Left hindlimb (tissue), 1 donor: ENCODE measurements around the gene FGR.
A peak's percentile ranks its signal among the peaks of the same experiment; 100 is the strongest.

ENCODE experiments used
- DNase-seq: peaks from one replicate; pipeline ENCODE4 v3.0.0-alpha.2; 2018

FGR gene

GRCh38 chr1:27615346-27616192 is 19.4 kb downstream of the FGR start:
- no peak for DNase-seq

DNA sequence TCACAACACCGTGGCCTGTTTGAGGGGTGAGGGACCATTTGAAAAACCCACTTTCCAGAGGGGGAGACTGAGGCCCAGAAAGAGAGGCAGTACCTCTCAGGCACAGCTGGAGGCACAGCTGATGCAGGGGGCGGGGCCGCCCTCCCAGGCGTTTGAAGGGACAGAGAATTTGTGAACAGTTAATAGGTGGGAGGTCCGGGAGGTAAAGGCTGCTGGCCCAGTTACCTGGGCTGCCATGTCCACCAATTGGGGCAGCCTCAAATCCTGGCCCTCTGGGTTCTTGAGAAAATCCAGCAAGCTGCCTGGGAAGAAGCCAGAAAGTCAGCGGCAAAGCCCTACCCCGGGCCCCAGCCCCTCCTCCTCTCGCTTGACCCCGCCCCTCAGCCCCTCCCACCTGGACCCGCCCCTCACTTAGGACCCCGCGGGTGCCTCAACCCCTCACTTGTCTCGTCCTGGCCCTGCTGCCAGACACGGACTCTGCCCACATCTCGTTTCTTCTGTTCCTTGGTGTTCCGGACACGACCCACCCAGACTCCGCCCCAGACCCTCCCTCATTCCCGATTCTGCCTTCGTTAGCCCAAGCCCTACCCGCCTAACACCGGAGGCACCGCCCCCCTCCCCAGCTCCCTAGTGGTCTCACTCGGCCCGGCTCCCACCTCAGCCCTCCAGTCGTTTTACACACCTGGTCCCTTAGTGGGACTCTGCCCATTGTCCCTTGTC is 20.2 kb downstream of the FGR start:
- no peak for DNase-seq

- DNase-seq: no peak
These were observed 20.9 kb downstream of the FGR start for GRCh38 chr1:27614043-27614624.

DNA sequence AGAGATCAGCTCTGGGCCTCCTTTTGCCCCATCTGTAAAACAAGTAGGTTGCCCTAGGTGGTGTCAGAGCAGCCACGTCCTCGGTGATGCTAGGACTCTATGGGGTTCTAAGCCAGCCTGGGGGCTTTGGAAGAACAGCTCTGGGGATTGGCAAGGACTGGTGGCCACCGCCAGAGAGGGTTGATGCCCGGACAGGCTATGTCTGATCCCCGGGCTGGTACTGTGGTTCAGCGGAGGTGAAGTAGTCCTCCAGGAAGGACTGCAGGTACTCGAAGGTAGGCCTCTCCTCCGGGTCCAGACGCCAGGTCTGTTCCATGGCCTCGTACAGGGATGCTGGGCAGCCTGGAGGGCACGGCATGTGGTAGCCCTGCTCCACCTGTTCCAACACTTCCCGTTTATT is 22.3 kb downstream of the FGR start:
- no peak for DNase-seq

GRCh38 chr1:27611450-27611849 is 23.5 kb downstream of the FGR start:
- no peak for DNase-seq

- DNase-seq: no peak
These were observed 25.3 kb downstream of the FGR start for GRCh38 chr1:27609618-27610240.

GRCh38 chr1:27609210-27609555 is 25.8 kb downstream of the FGR start:
- DNase-seq: no peak

GRCh38 chr1:27607239-27607804 is 27.7 kb downstream of the FGR start:
- no peak for DNase-seq

- no peak for DNase-seq
These were observed 28.2 kb downstream of the FGR start for GRCh38 chr1:27606708-27607238.

DNA sequence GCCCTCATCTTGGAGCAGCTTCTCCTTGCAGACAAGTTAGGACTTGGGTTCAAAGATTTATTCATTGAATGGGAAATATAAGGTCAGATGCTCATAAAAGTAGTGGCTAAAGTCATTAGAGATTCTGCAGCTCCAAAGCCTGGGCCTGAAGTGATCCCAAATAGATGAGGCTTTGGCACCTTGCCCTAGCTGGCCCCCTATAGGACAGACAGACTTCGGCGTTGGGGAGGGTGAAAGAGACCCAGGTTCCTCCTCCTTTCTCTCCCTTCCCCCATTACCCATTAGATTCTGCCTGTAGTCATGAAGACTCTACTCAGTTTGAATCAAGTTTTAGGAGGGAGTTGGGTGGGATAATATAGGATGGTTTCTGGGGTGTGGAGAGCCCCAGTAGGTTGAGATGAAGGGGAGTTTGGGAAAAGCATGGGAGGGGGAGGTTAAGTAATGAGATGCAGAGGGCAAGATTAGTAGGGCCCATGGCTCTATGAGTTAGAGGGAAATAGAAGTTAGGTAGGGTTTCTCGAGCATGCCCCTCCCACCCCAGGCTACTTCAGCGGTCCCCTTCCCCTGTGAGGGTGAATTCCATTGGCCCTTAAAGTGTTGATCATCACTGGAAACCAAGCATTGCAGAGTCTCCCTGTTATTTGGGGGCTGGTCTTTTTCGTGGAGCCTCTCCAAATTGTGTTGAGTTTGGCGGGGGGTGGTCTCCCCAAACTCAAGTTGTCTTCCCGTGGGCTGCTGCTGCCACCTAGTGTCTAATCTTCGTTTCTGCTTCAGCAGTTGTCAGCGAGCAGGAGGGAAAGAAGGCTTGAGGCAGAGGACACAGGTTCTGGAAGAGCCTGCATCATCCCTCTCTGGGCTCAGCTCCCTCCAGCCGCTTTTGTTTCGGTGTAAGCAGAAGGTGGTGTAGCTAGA is 28.9 kb downstream of the FGR start:
- peak; percentile 78 for DNase-seq

- no peak for DNase-seq
These were observed 29.7 kb downstream of the FGR start for GRCh38 chr1:27605300-27605766.

DNA sequence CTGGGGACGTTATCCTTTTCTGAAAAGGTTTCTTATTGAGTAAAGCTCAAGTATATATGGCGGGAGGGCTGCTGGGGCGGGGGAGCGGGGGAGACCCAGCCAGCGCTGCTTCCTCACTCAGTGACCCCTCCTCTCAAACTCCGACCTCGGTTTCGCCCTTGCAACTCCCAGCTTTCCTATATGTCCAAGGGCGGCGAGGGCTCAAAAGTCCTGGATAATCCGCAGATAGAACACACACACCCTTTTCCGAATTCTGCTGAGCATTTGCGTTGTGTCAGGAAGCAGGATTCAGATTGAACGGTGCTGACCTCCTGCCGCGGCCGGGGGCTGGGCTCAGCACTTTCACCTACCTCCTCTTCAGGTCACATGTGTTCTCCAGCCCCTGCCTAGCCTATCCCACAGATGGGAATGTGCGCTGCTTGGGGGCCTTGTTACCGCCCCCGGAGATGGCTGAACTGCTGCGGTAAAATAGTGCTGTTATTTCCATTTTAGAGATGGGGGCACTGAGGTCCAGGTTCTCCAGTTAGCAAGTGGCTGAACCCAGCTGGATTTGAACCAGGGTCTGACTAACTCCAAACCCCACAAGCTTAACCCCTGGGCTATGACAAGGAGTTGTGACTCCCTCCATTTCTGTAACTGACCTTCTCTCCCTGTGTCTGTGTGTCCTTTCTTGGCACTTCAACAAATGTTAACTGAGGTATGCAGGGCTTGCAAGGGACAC is 30.2 kb downstream of the FGR start:
- no peak for DNase-seq

GRCh38 chr1:27603681-27604578 is 31.1 kb downstream of the FGR start, which contains the start of gene AHDC1:
TSS of gene AHDC1 (minus strand) at chr1:27604144. CDS start at chr1:27552115, 52,029 bp downstream.
- DNase-seq: peak; percentile 93

GRCh38 chr1:27603309-27603680 is 31.7 kb downstream of the FGR start:
- no peak for DNase-seq

DNA sequence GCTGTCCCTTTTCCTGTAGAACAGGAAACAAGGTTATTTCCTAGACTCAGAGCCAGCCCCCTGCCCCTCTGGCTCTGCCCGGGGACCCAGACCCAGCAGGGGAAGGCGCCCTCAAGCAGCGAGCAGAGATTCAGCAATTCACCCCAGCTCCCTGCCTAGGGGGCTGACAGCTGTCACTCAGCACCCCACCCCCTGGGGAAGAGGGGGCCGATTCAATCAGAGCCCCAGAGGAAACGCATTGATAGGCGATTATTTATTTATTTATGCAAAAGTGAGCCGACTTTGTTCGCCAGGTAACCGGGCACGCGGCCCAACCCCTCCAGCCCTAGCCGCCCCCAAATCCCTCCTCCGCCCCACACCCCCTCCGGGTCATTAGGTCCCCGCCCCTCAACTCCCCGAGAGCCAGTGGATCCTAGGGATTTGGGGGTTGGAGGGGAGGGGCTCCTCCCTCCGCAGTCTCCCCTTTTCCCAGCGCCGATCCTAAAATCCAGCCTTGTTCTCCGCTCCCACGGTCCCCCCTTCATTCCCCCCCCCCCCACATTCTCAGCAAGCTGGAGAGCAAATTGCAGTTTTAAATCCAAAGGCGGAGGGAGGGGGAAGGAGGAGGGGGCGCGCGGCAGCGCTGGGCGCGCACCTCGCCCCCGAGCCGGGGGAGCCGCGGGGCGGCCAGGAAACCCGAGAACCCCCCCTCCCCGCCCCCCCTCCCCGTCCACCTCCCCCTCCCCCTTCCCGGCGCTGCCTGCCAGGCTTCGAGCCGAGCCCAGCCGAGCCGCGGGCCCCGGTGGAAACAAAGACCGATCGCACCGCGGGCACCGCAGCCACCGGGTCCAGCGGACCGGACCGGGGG is 32.3 kb downstream of the FGR start:
- peak; percentile 81 for DNase-seq

GRCh38 chr1:27601771-27602461 is 33.1 kb downstream of the FGR start:
- peak; percentile 75 for DNase-seq

DNA sequence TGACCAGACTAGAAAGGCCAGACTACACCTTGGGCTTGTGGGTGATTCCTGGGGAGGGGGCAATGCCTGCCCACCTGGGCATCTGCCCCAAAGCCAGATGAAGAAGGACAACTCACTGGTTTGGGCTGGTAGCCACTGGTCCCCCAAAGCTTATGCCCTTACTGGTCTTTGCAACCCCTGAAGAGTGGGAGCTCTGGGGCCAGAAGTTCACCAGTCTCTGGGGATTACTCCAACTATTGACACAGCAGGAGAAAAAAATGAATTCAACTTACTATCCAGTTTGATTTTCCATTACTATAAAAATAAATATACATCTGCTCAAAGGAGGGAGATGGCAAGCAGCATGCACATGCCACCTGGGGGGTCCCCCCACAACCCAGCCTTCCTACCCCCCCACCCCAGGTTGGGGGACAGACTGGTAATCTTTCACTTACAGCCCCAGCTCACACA is 33.6 kb downstream of the FGR start:
- DNase-seq: no peak
